Epidermal melanocyte (primary cell): ENCODE measurements around the gene AP5Z1.
"Not testable (repeated sequence)": the region's sequence is repeated elsewhere in the genome, so short reads cannot be mapped to it uniquely, and the experiment has no call there.

Experiments
- DNase-seq: peaks from one replicate; pipeline ENCODE4 v3.0.0; 2011; ENCODE audit warnings: low spot score; ENCODE audit not compliant: insufficient read length

The AP5Z1 gene

DNA sequence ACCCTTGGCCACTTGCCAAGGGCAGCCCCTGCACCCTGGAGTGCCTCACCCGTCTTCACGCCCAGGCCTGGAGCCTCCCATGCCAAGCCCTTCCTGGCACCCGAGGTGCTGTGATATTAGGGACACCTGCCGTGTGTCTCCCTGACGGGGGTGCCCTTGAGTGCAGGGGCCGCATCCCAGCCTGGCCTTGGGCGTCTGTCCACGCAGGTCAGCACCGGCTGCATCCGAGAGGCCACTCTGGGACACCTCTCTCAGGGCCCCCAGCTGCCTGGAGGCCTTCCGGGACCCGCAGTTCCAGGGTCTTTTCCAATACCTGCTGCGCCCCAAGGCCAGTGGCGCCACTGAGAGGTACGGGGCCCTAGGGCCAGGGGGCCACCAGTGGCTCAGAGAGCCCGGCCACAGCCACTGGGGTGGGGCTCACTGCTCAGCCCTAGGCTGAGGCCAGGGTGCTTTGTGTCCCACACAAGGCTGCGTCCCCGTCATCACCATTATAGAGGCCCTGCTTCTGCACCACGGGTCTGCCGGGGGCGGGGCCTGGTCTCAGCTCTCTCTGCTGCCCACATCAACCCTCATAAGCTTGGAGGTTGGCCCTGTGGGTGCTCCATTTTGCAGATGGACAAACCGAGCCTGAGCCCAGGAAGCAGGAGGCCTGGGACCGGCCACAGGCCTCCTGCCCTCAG, 12.7 kb downstream of the AP5Z1 start:
- no peak for DNase-seq

DNA sequence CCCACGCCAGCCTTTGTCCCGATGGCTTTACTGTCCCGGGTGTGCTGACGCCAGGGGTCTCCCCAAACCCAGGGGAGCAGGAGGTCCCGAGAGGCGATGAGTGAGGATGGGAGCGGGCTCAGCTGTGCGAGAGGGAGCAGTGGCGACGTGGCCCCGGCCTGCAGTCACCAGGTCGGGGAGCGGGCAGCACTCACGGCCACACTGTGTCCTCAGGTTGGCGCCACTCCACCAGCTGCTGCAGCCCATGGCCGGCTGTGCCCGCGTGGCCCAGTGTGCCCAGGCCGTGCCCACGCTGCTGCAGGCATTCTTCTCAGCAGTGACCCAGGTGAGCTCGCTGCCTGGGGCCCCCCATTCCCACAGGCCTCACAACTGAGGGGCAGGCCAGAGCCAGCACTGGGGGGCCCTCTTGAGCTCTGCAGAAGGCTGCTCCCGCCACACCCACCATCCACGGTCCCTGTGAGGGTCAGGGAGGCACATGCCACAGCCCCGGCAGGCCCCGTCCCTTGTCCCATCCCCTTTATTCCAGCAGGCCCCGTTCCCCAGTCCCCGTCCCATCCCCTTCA, 13.3 kb downstream of the AP5Z1 start:
- DNase-seq: no peak

DNA sequence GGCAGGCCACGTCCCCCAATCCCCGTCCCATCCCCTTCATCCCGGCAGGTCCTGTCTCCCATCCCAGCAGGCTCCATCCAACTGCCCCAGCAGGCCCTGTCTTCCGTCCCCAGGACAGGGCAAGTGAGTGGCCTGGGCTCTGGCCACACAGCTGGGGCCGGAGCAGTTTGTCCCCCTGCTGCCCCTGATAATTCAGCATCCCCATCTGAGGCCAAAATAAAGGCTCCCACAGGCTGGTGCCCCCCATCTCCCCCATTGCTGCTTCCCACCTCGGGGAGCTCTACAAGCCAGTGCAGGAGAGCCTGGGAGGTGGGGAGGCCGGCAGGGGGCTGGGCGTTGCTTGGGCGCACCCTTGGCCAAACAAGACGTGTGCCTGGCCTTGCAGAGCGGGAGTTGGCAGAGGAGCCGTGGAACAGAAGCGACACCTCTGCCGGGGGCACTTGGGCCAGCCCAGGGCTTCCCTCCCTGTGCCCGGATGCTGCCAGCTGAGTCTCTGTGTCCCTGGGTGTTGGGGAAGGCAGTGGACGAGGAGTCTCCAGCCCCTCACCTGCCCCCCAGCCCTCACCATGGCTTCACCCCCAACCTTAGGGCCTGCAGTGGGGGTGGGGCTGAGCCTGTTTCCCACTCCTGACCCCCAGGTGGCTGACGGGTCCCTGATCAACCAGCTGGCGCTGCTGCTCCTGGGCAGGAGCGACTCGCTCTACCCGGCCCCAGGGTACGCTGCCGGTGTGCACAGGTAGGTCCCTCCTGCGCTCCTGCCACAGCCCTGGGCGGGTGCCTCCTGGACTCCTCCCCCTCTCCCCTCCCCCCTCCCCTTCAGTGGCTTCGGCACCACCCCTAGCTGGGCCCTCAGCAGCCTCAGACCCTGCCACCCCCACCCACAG, 14.0 kb downstream of the AP5Z1 start:
- no peak for DNase-seq

DNA sequence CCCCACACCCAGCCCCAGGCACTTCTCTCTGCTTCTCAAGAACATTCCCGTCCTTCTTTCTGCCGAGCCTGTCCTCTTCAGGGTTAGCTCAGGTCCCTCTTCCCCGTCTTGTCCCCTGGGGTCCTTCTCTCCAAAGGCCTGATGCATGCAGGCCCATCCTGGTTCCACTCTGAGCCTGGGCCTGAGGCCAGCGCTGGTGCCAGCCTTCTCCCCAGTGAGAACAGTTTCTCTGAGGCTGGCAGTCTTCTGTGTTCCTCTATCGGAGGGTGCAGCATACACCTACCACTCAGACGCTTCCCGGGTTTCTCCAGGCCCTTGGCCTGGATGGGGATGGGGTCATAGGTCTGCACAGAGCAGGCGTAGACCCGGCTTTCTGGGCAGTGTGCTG, 14.6 kb downstream of the AP5Z1 start:
- no peak for DNase-seq

DNA sequence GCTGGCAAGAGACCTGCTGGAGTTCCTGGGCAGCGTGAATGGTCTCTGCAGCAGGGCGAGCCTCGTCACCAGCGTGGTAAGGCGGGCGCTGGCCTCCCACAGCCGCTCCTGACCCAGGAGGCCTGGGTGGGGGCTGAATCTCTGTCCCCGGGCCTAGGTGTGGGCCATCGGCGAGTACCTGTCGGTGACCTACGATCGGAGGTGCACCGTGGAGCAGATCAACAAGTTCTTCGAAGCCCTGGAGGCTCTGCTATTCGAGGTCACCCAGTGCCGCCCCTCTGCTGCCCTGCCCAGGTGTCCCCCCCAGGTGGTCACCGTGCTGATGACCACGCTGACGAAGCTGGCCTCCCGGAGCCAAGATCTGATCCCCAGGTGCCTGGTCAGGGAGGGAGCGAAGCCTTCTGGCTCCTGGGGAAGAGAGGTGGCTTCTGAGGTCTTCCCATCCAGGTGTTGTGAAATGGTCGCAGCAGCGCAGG, 15.1 kb downstream of the AP5Z1 start:
- no peak for DNase-seq

DNA sequence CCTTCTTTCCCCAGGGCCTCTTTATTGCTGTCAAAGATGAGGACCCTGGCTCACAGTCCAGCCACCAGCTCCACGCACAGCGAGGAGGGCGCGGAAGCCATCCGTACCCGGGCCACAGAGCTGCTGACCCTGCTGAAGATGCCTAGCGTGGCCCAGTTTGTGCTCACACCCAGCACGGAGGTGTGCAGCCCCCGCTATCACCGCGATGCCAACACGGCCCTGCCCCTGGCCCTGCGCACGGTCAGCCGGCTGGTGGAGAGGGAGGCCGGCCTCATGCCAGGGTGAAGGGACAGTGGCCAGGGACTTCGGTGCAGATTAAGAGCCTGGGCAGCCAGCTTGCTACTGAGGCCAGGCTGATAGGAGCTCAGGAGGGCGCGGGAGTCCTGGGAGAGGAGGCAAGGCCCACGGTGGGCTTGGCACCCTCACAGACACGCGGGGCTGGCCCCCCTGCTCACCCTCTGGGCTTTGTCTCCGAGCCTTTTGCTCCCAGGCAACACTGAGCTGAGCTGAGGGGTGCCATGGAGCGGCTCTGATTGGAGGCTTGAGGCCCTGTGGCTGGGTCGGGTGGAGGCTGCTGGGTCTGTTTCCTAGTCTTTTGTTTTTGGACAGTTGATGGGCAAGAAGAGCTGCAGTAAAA, 15.8 kb downstream of the AP5Z1 start:
- DNase-seq: no peak

DNA sequence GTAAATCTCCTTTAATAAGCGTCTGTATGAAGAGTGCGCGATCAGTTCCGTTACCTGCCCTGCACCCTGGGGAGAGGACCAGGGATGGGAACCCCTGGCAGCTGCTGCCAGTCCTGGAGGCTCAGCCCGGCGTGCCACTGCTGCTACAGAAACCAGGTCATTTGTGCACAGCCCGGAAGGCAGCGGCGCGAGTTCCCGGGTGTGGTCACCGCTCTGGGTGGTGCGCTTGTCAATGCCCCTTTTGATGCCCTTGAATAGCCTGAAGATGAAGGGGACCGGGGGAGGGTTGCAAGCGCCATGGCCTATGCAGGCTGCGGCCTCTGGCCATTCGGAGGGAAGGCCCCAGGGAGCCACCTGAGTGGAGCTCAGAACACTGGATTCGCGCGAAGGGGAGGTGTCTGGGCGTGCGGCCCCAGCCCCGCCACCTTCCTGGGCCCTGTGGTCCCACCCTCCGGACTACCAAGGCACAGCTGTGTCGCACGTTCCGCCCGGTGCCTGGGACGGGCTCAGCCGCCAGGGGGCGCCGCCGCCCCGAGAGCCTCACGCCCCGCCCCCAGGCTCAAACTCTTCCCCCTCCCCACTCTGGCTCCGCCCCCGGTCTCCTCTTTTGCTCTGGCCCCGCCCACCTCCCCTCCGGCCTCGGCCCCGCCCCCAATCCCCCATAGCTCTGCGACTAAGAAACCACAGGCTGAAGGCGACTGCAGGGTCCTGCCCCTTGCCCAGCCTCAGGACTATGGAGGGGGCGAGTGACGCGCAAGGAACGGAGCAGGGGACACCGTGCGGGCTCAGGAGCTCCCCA, 16.5 kb downstream of the AP5Z1 start:
- DNase-seq: no peak

DNA sequence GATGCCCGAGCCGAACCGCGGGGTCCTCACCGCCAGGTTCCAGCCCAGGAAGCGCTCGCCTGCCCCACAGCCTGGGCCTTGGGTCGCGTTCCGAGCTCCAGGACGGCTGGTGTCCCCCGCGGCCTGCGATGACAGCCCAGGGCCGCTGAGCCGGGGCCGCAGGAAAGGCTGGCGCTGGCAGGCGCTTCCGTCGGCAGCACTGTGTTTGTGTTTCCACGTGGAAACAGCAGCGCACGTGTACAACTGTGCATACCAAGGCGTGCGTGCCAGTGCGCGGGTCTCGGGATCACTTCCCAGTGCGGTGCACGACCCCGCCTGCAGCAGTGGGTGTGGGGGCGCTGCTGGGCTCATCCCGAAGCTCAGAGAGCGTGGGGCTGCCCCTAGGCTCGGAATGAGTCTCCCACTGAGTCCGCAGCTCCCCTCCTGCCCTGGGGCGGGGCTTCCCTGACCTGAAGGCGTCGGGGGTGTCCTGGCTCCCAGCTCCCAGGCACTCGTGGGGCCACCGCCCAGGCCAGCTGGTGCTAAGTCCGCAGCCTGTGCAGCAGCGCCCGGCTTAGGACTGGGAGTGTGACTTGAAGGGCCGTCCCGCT, 17.2 kb downstream of the AP5Z1 start:
- DNase-seq: no peak

DNA sequence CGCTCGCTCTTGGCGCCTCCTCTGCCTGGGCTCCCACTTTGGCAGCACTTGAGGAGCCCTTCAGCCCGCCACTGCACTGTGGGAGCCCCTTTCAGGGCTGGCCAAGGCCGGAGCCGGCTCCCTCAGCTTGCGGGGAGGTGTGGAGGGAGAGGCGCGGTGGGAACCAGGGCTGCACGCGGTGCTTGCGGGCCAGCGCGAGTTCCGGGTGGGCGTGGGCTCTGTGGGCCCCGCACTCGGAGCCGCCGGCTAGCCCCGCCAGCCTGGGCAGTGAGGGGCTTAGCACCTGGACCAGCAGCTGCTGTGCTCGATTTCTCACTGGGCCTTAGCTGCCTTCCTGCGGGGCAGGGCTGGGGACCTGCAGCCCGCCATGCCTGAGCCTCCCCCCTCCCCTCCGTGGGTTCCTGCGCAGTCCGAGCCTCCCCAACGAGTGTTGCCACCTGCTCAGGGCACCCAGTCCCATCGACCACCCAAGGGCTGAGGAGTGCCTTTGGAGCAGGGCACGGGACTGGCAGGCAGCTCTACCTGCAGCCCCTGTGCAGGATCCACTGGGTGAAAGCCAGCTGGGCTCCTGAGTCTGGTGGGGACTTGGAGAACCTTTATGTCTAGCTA, 18.1 kb downstream of the AP5Z1 start:
- not testable (repeated sequence) for DNase-seq

DNA sequence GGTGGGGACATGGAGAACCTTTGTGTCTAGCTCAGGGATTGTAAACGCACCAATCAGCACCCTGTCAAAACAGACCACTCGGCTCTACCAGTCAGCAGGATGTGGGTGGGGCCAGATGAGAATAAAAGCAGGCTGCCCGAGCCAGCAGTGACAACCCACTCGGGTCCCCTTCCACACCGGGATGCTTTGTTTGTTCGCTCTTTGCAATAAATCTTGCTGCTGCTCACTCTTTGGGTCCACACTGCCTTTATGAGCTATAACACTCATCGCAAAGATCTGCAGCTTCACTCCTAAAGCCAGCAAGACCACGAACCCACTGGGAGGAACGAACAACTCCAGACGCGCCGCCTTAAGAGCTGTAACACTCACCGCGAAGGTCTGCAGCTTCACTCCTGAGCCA, 18.7 kb downstream of the AP5Z1 start:
- DNase-seq: not testable (repeated sequence)

DNA sequence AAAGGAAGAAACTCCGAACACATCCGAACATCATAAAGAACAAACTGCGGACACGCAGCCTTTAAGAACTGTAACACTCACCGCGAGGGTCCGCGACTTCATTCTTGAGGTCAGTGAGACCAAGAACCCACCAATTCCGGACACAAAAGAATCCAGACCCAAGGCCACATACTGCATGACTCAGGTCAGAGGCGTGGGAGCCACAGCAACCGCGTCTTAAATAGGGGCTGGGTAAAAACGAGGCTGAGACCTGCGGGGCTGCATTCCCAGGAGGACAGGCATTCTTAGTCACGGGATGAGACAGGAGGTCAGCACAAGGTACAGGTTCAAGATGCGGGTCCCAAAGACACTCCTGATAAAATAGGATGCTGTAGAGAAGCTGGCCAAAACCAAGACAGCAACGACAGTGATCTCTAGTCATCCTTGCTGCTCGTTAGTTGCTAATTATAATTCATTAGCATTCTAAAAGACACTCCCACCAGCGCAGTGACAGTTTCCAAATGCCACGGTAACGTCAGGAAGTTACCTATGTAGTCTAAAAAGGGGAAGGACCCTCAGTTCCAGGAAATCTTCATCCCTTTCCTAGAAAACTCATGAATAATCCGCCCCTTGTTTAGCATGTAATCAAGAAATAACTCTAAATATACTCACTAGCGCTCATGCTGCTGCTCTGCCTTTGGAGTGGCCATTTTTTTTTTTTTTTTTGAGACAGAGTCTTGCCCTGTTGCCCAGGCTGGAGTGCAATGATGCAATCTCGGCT, 19.3 kb downstream of the AP5Z1 start:
- no peak for DNase-seq

DNA sequence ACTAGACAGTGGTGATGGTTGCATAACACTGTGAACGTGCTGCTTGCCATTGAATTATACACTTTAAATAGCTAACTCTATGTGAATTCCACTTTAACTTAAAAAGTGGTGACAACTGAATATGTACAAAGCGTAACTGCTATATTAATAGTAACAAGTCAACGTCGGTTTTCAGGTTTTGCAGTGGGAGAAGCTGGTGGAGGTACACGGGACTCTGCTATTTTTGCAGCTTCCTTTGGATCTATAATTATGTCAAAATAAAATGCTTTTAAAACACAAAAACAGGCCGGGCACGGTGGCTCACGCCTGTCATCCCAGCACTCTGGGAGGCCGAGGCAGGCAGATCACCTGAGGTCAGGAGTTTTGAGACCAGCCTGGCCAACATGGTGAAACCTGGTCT, 21.0 kb downstream of the AP5Z1 start:
- no peak for DNase-seq

DNA sequence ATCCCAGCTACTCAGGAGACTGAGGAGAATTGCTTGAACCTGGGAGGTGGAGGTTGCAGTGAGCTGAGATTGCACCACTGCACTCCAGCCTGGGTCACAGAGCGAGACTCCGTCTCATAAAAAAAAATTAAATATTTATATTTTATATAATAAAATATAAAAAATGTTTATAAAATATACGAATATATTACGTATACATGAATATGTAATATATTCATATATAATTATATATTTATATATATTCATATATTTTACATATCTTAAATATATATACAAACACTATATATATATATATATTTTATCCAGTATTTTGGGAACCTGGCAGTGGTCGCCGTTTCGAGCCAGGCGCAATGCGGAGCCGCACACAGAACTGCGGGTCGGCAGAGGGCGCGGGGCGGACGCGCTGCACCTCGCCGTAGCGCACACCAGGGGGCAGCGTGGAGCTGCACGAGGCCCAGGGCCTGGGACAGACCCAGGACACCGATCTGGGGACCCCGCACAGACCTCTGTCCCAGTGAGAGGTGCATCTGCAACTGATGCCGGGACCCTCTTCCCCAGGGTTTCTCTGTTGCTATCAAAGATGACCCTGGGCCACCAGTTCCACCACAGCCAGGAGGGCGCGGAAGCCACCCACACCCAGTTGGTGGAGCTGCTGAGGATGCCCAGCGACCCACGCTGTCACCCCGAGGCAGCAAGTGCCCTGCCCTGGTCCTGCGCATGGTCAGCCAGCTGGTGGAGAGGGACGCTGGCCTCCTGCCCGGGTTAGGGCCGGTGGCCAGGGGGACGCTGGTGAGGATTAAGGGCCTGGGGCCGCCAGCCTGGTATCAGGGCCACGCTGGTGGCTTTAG, 22.7 kb downstream of the AP5Z1 start:
- peak; percentile 87 for DNase-seq

DNA sequence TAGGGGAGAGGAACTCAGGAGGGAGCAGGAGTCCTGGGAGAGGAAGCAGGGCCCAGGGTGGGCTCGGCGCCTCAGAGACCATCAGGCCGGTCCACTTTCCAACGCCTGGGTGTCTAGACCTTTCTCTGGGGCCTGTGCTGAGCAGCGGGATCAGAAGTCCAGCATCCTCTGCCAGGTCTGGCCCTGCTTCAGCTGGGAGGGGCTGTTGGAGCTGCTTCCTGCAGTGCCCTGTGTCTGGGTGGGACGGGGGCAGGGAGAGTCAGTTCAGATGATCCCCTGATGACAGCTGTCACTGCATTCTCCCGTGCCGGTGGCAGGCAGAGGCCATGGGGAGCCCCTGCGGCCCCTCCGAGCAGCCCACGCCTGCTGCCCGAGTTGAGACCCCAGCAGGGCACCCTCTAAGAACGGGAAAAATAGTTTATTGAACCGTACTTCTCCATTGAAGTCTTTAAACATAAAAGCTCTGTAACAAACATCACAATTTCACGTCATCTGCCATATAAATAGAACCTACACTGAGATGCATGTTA, 23.3 kb downstream of the AP5Z1 start:
- DNase-seq: no peak

DNA sequence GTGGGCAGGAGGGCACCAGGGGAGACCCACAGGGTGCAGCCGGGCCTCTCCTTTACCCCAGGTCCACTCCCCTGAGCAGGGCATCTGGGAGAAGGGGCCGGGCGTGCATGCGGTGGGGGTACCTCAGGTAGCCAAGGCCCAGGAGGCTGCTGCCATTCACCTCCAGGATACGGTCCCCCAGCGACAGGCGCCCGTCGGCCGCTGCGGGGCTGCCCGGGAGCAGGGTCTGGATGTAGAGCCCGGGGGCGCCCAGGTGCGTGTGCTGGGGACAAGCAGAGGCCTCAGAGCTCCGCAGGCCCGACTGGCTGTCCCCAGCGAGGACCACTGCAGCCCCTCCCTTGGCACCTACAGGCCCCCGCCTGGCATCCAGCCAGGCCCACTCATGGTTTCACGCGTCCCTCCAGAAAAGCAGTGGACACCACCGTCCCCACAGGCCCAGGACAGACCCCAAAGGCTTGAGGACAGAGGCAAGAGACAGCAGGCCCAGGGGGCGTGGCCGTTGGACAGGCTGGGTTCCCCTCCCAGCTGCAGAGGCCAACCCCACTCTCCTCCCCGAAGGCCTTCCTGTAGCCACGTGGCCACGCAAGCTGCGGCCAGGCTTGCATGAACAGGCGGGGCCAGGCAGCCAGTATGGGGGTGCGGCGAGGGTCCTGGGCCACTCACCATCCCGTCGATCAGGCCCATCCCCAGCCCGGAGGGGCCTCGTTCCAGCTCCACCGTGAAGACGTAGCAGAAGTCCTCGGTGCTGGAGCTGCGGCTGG, 24.3 kb downstream of the AP5Z1 start:
- DNase-seq: no peak

DNA sequence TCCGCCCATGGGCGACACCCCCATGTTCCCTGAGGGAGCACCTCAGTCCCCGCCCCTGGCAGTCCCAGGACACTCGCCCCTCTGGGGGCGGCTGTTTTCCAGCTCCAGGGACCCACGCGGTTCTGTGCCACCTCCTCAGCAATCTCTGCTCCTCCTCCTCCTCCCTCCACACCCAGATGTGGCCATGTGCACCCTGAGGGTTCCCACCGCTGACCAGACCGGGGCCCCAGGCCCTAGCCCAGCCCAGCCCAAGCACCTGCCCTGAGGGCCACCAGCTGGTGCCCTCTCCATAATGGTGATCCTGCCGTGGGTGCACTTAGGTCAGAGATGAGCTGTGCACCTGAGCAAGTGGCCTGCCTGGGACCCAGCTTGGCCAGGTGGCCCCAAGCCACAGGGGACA, 25.1 kb downstream of the AP5Z1 start:
- DNase-seq: no peak
